ENCODE measurements around the gene EFNA4.

EFNA4 gene

DNA sequence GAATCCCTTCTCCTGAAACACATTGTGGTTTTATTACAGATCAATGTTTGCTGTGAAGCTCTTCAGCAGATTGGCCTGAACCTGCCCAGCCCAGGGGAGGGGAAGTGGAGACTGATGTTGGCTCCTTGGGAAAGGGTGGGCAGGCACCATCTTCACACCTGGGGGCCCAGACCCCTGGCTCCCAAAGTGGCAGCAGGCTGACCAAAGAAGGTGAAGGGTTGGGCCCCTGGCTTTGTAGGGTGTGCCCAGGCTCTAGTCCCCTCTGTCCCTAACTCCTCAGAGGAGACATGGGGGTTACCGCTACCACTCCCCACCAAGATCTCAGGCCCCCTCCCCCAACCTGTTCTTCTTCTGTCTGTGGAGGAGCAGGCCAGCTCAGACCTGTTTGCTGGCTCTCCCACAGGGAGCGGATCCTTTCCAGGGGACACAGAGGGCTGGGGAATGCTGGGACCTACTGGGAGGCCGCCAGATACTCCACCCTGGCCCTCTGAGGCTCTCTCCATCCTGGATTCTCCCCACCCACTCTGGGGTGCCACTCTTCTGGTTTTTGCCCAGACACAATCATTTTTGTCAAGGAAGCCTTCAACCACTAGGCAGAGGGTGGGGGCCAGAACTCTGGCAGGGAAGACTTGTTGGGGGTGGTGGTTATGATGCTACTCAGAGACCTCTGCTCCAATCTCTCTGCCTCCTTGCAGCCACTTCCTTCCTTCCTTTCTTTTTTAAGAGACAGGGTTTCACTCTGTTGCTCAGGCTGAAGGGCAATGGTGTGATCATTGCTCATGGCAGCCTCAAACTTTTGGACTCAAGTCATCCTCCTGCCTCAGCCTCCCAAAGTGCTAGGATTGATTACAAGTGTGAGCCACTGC is 10.1 kb downstream of the EFNA4 start:
- DNase-seq (ENCODE audit: low read depth in 2 of 2) = no peak

DNA sequence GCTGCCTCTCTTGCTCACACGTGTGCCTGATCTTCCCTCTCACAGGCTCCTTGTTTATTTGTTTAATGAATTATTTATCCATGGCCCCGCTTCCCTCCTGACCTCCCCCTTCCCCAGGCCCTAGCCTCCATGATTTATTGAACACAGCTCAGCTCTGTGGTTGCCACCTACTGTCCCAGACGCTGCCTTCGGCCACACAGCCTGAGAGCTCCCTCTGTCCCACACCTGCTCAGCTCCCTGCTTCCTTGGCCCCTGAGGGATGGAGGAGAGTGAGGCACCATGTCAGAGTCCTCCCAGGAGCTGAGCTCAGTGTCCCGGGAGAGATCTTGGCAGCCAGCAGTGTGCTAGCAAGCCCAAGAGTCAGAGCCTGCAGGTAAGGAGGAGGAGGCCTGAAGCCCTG is 12.0 kb downstream of the EFNA4 start:
- no peak for DNase-seq (ENCODE audit: low read depth in 2 of 2)

DNA sequence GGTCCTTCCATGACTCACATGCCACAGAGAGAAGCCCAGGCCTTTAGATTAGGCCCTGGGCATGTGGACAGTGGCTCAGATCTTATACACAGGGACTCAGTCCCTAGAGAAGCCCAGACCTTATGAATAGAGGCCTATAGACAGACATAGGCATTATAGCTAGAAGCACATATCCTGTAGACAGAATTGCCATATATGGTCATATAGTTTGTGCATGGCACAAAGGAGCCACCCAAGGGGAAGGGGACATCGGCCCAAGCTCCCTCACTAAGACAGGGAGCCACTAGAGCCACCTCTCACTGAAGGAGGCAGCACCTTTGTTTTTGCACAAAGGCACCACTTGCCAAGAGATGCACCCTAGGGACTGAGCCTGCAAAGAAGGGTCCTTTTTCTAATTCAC is 12.8 kb downstream of the EFNA4 start:
- no peak for DNase-seq (ENCODE audit: low read depth in 2 of 2)

DNA sequence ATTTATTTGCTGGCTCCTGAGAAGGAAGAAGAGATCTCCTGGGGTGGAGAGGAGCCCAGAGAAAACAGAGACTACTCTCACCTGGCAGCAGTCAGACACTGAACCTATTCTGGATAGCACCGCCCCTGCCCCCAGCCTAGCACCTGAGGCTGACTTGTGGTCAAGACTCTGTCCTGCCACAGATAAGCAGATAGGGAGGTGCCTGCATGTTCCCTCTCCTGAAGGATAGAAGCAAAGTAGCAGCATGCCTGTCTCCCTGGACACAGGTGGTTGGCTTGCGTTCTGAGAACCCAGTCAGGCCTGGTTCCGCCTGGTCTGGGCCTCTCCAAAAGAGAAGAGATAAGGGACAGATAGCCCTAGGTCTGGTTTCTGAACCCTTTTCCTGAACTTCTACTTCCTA is 13.8 kb downstream of the EFNA4 start:
- DNase-seq (ENCODE audit: low read depth in 2 of 2) = no peak

DNA sequence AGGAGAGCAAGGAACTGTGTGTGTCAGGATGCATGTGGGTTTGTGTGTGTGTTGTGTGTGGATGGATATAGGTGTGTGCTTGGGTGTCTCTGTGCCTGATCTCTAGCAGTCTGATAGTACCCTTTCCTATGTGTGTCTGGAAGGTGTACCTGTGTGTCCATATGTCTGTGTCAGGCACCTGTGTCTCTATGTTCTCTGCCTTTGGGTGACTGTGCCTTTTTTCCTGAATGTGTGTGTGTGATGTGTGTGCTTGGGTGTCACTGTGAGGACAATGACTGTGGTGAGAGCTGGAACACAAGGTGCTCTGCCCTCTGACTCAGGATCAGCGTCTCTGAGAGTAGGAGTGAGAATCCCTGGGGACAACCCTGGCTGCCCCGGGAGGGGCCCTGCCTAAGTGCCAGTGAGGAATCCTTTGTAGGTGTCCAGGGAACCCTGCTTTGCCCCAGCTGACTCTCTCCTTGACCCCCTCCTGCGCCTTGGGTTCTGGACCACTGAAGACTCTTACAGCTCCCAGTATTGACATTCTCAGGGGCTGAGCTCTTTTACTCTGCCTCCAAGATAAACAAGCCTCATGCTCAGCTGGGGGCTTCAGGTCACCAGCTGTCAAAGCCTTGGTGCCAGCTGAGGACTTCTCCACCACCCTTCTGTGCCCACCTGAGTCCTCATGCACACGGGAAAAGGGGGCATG is 14.4 kb downstream of the EFNA4 start:
- no peak for DNase-seq (ENCODE audit: low read depth in 2 of 2)

DNA sequence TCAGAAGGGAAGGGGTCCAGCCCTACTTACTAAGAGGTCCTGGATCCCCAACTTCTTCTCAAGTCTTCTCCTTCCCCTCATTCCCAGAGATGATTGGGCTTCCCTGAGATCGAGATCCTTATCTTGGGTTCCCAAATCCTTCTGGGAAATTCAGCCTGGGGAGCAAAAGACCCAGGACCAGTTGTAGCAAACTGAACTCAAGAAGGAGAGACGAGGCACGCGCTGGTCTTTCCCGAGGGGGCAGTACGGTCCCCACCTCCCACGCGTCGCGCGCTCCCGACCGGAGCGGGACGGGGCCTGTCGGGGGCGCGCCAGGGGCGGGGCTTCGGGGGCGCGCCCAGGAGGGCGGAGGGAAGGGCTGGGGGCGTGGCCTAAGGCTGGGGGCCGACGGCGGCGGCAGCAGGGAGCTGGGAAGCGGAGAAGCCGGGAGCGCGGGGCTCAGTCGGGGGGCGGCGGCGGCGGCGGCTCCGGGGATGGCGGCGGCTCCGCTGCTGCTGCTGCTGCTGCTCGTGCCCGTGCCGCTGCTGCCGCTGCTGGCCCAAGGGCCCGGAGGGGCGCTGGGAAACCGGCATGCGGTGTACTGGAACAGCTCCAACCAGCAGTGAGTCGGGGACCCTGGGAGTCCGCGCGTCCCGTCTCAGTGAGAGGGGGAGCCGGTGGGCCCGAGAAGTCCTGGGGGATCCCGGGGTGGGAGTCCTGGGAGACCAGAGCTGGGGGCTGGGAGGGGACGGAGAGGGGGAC is 15.1 kb downstream of the EFNA4 start, which contains the start of gene EFNA3:
Gene EFNA3, plus strand, starts transcription at position 369 of the 741 bp plus-strand sequence. Its CDS starts 105 bp downstream, at position 474.
- DNase-seq (ENCODE audit: low read depth in 2 of 2) = peak in 1 of 2 donors; percentile 49

DNA sequence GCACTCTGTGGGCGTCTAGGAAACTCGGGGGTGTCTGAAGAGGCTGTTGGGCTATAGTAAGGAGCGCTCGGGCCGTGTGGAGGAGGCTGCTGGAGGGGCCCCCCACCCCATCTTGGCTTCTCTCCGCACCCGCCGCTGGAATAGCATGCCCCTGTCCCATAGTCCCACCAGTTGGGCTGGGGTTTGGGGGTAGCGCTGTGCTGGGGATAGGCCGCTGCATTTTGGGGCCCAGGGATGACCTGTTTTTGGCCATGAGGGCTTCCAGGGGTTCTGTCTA is 15.6 kb downstream of the EFNA4 start:
- no peak for DNase-seq (ENCODE audit: low read depth in 2 of 2)

DNA sequence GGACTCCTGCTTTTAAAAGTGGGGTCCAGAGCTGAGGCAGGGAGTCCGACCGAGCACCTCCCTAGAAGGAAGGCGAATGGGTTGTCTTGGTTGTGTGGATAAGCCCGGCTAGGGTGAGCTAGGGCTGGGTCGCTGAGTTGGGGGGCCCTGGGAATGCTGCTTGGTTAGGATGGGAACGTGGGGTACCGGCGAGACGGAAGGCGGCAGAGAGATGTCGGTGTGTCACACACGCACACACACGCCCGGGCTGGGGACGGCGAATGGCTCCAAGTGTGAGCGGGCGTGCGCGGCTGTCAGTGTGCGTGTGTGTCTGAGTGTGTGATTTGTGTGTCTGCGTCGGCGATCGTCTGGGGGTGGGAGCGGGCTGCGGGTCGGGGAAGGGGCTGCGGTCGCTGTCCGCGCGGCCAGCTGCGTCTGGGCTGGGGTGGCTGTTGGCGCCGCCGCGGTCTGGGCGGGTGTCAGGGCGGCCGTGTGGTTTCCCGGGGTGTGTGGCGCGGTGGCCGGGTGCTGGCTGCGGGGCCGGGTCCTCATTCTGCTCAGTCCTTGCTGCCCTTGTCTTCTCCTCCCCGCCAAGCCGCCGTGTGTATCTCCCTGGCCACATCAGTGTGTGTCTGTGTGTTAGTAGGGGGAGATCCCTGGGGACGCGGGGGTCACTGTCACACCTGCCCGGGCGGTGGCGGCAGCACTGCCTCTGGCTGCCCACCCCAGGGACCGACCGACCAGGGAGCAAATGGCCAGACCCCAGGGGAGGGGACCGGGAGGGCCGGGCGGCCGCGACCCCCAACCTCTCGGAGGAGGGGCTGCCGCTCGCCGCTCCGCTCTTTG is 16.2 kb downstream of the EFNA4 start:
- DNase-seq (ENCODE audit: low read depth in 2 of 2) = no peak

DNA sequence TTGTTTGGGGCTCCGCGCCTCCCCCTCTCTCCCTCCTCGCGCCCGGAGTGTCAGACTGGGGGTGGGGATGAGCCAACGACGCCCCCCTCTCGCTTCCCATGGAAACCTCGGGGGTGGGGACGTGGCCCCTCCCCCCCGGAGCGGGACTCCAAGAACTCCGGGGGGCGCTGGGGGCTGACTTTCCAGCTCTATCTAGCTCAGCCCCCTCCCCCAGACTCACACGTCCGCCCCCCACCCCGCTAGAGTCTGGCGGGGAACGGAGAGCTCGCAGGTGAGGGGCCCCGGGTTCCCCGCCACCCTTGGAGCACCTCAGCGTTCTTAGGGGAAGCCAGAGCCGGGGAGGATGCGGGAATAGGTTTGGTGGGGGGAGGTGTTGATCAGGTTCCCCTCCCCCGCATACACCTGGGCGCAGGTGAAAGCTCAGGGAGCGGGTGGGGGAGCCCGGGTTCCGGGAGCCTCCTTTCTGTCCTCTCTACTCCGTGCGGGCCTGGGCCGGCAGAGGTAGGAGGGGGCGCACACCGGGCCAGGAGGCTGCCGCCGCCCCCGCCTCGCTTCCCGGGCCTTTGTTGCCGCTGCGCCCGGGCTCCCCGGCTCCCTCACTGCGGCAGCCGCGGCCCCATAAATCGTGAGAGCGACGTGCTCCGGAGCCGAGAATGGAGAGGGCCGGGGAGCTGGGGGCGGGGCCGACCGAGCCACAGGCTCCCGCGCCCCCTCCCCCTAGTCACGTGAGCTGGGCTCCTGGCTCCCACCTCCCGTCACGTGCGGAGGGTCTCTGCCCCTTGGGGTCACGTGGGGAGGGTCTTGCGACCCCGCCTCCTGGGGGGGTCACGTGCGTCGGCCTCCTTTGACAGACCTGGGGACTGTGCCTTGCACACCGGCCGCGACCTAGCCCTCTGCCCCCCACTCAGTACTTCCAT is 17.0 kb downstream of the EFNA4 start:
- no peak for DNase-seq (ENCODE audit: low read depth in 2 of 2)

DNA sequence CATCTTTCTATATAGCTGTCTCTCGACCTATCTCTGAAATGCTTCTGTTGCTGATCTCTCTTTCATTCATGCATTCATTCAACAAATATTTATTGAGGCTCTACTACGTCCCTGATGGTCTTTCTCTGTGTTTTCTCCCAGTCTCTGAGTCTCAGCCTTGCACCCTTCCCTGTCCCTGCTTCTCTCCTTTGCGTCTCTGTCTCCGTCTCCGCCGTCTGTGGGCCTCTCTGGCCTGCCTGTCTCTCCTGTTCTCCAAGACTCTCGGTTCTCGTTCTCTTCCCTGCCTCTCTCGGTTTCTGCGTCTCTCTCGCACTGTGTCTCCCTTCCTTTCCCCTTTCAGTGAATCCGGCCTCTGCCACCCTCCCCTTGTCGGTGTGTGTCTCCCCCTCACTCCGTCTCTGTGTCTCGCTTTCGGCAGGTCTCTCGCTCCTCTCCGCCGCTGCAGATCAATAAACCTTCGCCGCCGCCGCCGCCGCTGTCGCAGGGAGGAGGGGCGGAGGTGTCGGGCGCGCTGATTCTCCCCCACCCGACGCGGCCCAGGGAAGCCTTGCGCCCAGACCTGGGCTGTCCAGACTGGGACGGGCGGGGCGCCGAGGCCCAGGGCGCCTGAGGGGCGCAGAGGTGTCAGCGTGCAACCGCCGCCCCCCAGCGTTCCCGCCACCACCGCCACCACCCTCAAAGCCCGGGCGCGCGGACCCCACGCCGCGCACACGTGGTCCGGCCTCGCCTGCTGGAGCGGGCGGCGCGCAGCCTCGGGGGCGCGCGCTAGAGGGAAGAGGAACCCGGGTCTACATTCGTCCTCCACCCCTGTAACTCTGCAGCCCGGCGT is 18.1 kb downstream of the EFNA4 start:
- no peak for DNase-seq (ENCODE audit: low read depth in 2 of 2)

DNA sequence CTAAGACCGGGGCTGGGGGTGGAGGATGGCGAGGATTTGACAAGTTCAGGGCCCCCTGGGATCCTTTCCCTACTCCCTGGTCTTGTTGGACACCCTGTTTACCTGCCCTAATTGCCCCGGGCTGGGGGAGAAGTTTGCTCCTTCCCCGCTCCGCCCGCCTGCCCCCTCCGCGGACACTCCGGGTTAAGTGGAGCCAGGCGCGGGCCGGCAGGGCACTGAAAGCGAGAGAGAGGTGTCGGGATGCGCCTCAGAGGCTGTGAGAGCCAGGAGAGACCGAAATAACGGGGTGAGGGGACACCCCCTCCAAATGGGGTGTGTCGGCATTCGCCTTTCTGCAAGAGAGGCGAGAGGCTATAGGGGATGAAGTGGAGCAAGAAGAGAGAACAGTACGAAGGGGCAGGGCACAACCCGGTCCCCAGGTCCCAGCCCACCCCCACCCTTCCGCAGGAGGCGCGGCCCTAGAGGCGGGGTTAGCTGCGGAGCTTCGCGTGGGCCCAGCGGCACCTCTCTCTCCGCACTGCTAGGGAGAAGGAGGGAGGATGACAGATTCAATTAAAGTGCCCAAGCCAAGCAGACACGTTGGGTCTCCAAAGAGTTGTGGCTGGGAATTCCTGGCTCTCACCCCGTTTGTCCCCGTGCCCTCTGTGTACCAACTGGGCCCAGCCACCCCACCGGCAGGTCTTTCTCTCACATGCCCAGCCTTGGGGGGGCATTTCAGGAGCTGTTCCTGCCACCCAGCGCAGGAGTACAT is 18.9 kb downstream of the EFNA4 start:
- DNase-seq (ENCODE audit: low read depth in 2 of 2) = no peak

DNA sequence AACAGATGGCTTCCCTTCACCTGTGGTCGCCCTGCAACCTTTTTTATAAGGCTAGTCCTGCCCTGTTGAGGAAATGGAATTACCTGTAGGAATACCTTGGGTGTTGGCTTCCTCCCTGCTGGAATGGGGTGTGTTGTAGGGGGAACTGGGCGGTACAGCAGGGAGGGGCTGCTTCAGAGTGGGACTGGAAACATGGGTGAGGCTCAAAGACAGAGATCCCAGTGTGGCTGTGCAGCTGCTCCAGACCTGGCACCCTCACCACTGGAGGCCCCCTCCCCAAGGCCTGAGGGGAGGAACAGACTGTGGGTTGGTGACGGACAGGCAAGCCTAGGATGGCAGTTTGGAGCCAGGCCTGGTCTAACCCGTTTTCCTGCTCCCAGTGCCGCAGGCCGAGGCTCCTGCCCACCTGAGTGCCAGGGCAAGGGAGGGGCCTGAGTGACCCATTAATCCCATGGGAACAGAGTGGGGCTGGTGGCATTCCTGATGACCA is 19.6 kb downstream of the EFNA4 start:
- DNase-seq (ENCODE audit: low read depth in 2 of 2) = no peak

DNA sequence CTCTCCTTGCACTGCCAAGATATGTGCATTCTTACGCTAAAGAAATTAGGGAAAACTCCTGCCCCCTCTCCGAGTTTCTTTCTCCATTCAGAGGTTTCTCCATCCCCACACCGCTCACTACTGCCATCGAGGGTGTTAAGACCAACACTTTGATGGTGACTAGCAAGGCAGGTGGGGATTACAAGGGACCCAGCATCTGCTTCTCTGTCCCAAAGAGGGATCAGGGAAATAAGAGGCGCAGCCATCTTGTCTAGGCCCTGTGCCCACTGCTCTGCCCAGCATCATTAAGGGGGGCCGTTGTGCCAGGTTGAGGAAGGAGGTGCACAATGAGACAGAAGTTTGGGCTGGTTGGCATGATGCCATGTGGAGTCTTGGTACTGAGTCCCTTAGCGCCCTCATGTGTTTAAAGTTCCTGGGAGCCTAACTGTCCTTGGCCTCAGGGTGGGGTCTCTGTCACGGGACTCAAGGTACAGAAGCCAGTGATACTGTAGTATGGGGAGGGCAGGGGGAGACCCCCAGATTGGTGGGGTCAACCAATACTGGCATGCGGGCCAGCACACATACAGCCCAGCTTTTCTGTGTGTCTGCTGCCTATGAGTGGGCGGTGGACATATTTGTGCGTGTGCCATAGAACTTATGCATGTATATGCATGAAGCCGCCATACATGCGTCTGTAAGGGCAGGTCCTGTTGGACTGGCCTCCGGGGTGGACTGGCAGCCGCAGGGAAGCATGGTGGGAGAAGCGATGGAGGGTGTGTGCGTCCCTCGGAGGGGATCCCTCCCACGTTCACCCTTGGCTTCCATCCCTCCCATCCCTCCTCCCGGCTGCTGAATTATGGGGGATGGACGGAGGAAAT is 20.6 kb downstream of the EFNA4 start:
- no peak for DNase-seq (ENCODE audit: low read depth in 2 of 2)

DNA sequence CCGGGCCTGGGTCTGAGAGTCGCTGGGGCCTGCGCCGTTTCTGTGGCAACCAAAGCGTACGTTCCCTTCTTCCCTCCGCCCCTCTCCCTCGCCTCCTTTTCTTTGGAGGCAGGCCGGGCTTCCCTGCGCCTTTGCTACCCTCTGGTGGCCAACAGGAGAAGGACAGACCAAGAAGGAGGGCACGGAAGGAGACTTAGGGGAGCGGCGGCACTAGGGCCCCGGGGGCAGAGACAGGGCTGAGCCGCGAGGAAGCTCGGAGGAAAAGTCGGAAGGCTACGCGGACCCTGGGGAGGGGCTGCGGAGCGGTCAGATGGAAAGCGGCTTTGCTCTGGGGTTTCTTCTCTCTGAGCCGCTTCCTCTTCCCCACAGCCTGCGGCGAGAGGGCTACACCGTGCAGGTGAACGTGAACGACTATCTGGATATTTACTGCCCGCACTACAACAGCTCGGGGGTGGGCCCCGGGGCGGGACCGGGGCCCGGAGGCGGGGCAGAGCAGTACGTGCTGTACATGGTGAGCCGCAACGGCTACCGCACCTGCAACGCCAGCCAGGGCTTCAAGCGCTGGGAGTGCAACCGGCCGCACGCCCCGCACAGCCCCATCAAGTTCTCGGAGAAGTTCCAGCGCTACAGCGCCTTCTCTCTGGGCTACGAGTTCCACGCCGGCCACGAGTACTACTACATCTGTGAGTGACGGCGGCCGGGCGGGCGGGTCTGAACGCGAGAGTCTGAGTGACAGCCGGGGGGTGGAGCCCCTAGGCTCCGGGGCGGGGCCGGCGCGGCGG is 21.4 kb downstream of the EFNA4 start:
- DNase-seq (ENCODE audit: low read depth in 2 of 2) = peak; percentile 68 to 83

DNA sequence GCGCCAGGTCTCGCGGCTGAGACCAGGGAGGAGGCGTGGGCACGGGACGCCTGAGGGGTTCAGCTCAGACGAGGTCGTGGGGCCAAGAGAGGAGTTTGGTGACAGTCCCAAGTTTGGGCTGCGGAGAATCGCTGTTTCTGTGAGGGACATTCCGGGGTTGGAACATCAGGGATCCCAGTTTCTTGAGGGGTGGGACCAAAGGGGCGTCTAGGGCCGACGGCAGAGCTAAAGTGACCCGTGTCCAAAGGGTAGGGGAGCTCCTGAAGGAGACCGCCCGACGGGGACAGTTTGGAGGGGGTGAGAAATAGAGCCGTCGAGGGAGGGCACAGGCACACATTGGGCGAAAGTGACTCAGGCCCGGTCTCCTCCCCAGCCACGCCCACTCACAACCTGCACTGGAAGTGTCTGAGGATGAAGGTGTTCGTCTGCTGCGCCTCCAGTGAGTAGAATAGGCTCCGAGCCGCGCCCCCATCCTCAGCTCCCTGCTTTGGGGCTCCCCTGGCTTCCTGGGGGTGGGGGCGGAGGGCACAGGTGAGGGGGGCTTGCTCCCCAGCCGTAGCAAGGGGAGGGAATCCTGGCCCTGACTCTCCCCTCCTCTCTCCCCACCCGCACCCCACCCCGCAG is 22.1 kb downstream of the EFNA4 start:
- DNase-seq (ENCODE audit: low read depth in 2 of 2) = peak; percentile 42 to 57

DNA sequence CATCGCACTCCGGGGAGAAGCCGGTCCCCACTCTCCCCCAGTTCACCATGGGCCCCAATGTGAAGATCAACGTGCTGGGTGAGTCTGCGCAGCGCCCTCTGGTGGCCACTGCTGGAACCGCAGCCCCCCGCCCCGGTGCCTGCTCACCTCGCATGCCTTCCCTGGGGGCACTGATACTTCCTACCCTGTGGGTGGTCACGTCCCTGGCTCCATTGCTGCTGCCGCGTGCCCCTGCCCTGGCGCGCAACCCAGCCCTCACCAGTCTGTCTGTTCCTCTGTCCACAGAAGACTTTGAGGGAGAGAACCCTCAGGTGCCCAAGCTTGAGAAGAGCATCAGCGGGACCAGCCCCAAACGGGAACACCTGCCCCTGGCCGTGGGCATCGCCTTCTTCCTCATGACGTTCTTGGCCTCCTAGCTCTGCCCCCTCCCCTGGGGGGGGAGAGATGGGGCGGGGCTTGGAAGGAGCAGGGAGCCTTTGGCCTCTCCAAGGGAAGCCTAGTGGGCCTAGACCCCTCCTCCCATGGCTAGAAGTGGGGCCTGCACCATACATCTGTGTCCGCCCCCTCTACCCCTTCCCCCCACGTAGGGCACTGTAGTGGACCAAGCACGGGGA is 22.7 kb downstream of the EFNA4 start:
- DNase-seq (ENCODE audit: low read depth in 2 of 2) = peak; percentile 59 to 77
